ENCODE results near the gene ARNT2. TPM values are rescaled to one million over a fixed set of nuclear protein-coding genes. Genes with fewer than 3 reads are reported as not detected.

Gene ARNT2
- total RNA-seq, 4 donors from 2014 or later, result 0.26 to 22.9 (median 7.0) TPM

- no peak overlapping the region for H3K27ac ChIP-seq
- intact Hi-C loops (cut with DNase I; ENCODE audit: low total_unique reads), result no loop called here
- no peak for DNase-seq
- H3K27me3 ChIP-seq, result no peaks in the 10 kb centered on the region
- no peaks in the 10 kb centered on the region for H3K9me3 ChIP-seq
- no peaks in the 10 kb centered on the region for H3K36me3 ChIP-seq
- TF ChIP-seq CTCF (IDR thresholded peaks at IDR 0.05) (no peak), POLR2A (IDR thresholded peaks at IDR 0.05) (no peak)
- no peaks in the 10 kb centered on the region for H3K4me1 ChIP-seq
- no peak overlapping the region for H3K4me3 ChIP-seq
These were observed 202.4 kb downstream of the ARNT2 start for GRCh38 chr15:80606511-80607071.

- intact Hi-C loops (cut with DNase I; ENCODE audit: low total_unique reads), result no loop called here
- Histone ChIP-seq H3K27me3 (no peaks in the 10 kb centered on the region), H3K4me1 (no peaks in the 10 kb centered on the region), H3K27ac (peak overlapping the region in 1 of 2 donors; percentile 9), H3K9me3 (no peaks in the 10 kb centered on the region), H3K36me3 (no peaks in the 10 kb centered on the region), H3K4me3 (no peak overlapping the region)
- DNase-seq, result no peak
- no peak for TF ChIP-seq POLR2A (IDR thresholded peaks at IDR 0.05)
- TF ChIP-seq CTCF (IDR thresholded peaks at IDR 0.05), result no peak
These were observed 203.3 kb downstream of the ARNT2 start for GRCh38 chr15:80607287-80607980.

- Histone ChIP-seq H3K4me3 (no peak overlapping the region), H3K36me3 (no peaks in the 10 kb centered on the region), H3K4me1 (no peaks in the 10 kb centered on the region), H3K9me3 (no peaks in the 10 kb centered on the region), H3K27me3 (no peaks in the 10 kb centered on the region), H3K27ac (no peak overlapping the region)
- TF ChIP-seq CTCF (IDR thresholded peaks at IDR 0.05), result no peak
- TF ChIP-seq POLR2A (IDR thresholded peaks at IDR 0.05), result no peak
- DNase-seq, result no peak
- intact Hi-C loops (cut with DNase I; ENCODE audit: low total_unique reads), result no loop called here
These were observed 204.5 kb downstream of the ARNT2 start for GRCh38 chr15:80608688-80609087.

GRCh38 chr15:80609091-80609490, 204.9 kb downstream of the ARNT2 start:
- no peak overlapping the region for H3K4me3 ChIP-seq
- TF ChIP-seq POLR2A (IDR thresholded peaks at IDR 0.05), result no peak
- no peak for TF ChIP-seq CTCF (IDR thresholded peaks at IDR 0.05)
- H3K27ac ChIP-seq, result no peak overlapping the region
- no peaks in the 10 kb centered on the region for H3K27me3 ChIP-seq
- H3K9me3 ChIP-seq, result no peaks in the 10 kb centered on the region
- intact Hi-C loops (cut with DNase I; ENCODE audit: low total_unique reads), result no loop called here
- DNase-seq, result no peak
- H3K36me3 ChIP-seq, result no peaks in the 10 kb centered on the region
- no peaks in the 10 kb centered on the region for H3K4me1 ChIP-seq

- Histone ChIP-seq H3K36me3 (no peaks in the 10 kb centered on the region), H3K4me3 (no peak overlapping the region), H3K9me3 (no peaks in the 10 kb centered on the region), H3K27ac (no peak overlapping the region), H3K27me3 (no peaks in the 10 kb centered on the region), H3K4me1 (no peaks in the 10 kb centered on the region)
- intact Hi-C loops (cut with DNase I; ENCODE audit: low total_unique reads), result no loop called here
- TF ChIP-seq POLR2A (IDR thresholded peaks at IDR 0.05) (no peak), CTCF (IDR thresholded peaks at IDR 0.05) (no peak)
- DNase-seq, result no peak
These were observed 205.3 kb downstream of the ARNT2 start for GRCh38 chr15:80609512-80609946.
